ENCODE results near the gene LRRTM3.

The LRRTM3 gene

DNA sequence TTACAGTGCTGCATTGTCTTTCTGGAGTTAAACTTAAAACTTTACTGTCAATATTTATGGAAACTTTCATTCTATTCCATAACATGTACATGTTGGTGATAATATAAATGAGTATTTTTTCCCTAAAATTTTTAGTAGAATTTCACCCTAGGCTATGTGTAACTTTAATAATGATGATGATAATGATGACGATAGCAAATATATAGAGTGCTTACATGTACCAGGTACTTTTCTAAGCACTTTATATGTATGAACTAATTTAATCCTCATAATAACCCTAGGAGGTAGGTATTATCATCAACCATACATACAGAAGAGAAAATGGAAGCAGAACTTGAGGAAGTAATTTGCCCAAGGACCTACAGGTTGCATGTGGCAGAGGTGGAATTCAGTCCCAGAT, 85.6 kb downstream of the LRRTM3 start:
- H3K27ac ChIP-seq = no peak overlapping the region

DNA sequence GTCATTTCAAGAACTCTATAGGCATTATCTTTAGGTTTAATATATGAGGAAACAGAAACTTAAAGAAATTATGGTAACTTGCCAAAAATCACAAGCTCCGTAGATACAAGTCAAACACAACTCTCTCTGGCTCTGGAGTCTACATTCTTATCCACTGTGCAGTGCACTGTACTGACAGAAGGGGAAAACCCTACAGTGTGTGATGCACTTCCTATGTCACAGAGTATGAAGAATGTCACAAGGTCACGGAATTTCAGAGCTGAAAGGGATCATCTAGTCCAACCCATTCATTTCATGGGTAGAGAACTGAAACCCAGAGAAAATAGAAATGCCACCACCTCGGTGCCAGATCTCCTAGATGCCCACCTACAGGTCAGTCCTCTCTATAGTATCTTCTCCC, 86.1 kb downstream of the LRRTM3 start:
- Histone ChIP-seq H3K27ac (no peak overlapping the region), H3K4me3 (no peak overlapping the region)

More for the DNA sequence above, 85.6 kb downstream of the LRRTM3 start:
- H3K4me3 ChIP-seq = no peak overlapping the region

DNA sequence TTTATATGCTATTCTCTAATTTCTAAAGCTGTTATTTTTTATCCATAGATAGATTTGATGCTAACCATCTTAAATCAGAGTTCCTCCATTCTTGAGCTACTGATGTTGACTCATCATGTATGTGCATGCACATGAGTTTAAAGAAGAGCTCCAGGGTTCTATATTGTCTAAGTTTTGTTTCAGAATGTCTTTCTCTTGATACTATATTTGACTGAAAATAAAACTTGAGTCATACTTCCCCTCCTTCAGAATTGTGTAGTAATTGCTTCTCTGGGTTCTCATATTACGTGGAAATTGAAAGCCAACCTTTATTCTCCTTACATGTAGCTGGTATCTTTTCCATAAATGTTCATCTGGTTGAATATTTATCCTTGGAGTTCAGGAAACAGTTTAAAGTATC, 89.4 kb downstream of the LRRTM3 start:
- Histone ChIP-seq H3K4me3 (no peak overlapping the region), H3K27ac (no peak overlapping the region)

DNA sequence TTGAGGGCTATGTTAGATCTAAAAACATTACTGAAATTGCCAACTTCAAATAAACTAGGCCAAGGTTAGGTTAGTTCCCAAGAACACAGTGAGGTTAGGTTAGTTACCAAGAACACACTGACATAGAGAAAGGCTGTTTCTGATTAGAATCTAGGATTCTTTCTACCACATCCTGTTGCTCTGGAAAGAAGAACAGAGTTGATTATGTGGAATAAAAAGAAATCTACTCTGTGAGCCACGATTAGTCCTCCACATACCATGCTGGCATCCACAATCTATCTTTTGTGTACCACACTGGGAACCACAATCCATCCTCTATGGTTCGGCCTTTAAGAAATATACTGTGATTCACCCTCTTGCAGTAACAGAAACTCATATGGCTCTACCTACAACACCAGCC, 91.4 kb downstream of the LRRTM3 start:
- H3K27ac ChIP-seq = no peak overlapping the region
- H3K4me3 ChIP-seq = no peak overlapping the region

DNA sequence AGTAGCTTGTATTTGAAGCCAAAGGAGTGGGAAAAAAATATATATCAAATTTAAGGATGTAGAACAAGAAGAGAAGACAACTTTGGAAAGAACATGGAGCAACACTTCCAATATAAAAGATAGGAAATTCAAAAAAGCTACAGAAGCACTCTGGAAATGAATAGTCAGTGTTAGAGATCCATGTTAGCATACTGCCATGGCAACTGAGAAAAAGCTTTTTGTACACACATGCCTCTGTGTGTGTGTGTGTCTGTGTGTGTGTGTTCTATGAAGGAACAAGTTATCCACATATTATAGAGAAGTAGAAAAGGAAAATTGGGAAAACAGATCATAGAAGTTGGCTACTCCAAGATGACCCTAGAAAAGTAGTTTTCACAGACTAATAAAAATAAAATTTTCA, 96.3 kb downstream of the LRRTM3 start:
- Histone ChIP-seq H3K4me3 (no peak overlapping the region), H3K27ac (no peak overlapping the region)

DNA sequence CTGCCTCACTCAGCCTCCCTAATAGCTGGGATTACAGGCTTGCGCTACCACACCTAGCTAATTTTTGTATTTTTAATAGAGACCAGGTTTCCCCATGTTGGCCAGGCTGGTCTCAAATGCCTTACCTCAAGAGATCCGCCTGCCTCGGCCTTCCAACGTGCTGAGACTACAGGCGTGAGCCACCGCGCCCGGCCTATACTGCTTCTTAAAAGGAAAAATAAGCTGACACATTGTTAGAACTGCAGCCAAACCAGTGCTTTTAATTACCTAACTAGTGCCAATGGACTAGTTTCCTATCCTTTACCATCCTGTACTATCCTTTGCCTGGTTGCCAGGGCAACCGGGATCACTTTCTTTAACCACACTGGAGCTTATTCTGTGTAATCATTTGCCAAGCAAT, 108.0 kb downstream of the LRRTM3 start:
- no peak overlapping the region for H3K27ac ChIP-seq
- no peak overlapping the region for H3K4me3 ChIP-seq

DNA sequence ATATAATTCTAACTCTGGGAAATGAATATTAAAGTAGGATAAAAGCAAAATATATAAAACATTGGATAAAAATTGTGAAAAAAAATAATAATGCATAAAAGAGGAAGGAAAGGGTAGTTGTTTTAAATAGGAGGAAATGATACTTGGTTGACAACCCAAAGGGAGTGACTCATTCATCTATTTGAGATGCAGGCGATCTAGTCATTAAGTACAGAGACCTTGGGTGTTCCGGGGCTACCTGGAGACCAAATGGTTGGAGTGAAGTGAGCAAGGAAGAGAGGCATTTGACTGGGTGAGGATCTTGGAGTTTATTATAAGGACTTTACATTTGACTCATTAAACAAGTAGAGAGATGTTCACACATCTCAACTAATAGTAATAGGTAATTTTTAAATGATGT, 111.0 kb downstream of the LRRTM3 start:
- Histone ChIP-seq H3K4me3 (no peak overlapping the region), H3K27ac (no peak overlapping the region)

DNA sequence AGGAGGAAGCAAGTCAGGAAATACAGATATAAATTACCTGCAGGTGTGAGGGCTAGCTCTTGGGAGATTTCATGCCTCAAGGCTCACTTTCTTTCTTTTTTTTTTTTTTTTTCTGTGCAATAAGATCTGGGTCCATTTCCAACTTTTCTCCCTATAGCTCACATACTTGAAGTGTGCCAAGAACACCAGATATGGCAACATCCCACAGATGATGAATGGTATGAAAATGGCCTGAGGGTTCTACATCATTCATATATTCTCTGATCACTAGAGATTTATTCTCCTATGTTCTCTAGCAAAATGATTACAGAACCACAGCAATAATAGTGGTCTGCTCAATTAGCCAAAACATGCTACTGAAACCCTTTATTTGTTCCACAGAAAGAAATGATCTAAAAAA, 117.2 kb downstream of the LRRTM3 start:
- Histone ChIP-seq H3K27ac (no peak overlapping the region), H3K4me3 (no peak overlapping the region)

DNA sequence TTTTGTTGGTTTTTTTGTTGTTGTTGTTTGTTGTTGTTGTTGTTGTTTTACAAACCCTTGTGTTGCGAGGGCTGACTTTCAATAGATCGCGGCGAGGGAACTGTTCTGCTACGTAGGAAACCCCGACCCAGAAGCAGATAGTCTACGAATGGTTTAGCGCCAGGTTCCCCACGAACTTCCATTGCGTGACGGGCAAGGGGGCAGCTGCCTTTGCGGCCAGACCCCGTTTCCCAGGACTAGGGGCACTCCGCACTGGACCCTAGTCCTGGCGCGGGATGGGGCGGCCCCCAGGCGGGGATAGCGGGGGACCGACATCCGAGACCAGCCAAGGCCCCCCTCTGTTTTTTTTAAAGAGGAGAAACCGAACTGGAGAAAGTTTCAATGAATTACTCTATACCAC, 119.6 kb downstream of the LRRTM3 start:
- H3K27ac ChIP-seq = no peak overlapping the region
- no peak overlapping the region for H3K4me3 ChIP-seq

DNA sequence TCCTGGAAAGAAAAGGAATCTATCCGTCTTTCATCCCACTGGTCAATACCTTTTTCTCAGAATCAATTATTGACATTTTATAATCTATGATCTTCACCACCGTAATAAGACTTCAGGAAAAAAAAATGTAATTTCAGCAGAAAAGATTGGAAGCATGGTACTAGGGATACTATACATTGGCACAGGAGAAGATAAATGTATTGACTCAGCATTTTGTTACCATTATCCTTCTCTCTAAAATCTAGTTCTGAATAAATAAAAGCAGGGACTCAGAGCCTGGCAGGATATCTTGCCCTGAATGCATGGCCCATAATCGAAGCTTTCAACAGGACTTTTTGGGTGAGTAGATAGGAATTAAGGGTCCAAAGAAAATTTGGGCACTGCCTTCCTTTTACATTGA, 120.7 kb downstream of the LRRTM3 start:
- H3K4me3 ChIP-seq = no peak overlapping the region
- no peak overlapping the region for H3K27ac ChIP-seq

DNA sequence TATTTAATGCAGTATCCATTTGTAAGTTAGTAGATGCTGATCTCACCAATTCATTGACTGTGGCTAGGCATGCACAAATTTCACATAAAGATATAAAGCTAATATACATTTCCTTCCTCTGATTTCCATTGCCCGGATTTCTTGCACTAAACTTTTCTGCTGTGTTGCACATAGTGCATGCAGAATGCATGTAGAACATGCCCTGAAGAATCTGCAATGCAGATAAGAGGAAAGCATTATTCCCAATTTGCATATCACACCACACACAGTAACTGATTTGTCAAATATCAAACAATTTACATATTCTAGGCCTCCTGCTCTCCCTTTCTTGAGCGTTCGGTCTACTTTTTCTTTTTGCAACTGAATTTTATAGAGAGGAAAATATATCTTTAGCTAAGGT, 124.2 kb downstream of the LRRTM3 start:
- H3K4me3 ChIP-seq = no peak overlapping the region

DNA sequence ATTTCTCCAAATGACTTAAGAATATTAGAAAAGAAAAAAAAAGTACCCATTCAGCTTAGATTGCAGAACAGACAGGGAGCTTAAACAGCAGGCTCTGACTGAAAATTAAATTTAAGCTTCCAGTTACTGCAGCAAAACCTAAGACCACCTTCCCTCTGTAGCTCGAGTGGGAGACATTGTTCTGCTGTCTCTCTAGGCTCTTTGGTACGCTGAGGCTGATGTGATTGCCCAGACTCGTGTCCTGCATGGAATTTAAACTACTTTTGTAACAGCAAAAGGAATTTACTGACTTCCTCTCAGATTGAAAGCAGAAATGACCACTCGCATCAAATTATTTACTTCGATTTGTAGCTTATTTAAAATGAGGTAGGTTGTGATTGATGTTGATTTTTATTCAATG, 124.6 kb downstream of the LRRTM3 start:
- no peak overlapping the region for H3K27ac ChIP-seq
- H3K4me3 ChIP-seq = no peak overlapping the region

More for the DNA sequence above, 124.2 kb downstream of the LRRTM3 start:
- no peak overlapping the region for H3K27ac ChIP-seq

DNA sequence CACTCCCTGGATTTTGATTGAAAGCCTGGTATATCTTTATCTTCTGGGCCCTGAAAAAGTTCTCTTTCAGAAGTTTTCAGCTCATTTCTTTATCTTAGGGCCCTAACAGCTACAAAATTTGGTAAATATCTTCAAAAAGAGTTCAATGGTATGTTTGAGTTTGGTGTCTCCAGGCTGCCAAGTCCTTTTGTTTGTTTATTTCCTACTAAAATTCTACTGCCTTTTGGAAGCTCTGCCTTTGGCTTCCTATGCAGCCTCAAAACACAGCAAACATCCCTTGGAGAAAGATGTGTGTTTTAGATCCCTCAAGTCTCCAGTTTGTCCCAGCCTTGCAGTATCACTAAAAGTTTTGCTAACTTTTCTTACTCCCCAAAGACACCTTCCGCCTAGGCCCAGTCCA, 146.8 kb downstream of the LRRTM3 start:
- H3K27ac ChIP-seq = no peak overlapping the region

DNA sequence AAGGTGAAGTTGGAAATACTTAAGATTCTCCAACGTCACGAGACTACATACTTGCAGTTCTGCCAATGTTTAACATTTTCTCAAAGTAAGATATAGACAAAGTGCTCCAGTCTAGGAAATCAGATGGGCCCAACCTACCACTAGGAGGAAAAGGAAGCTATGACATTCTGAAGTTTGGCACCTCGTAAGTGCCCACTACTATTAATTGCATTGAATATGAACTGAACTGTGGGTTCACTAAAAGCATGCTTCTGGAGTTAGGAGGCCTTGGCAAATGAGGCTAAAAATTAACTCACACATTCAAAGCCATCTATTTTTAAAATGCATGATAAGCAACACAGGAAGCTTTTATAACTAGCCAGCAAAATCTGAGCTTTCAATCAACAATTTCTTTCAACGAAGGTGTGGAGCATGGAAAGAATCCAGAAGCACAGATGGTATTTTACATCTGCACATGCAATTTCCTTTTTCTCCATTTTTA, 149.7 kb downstream of the LRRTM3 start:
- Histone ChIP-seq H3K27ac (no peak overlapping the region), H3K4me3 (no peak overlapping the region)

More for the DNA sequence above, 146.8 kb downstream of the LRRTM3 start:
- H3K4me3 ChIP-seq = no peak overlapping the region

DNA sequence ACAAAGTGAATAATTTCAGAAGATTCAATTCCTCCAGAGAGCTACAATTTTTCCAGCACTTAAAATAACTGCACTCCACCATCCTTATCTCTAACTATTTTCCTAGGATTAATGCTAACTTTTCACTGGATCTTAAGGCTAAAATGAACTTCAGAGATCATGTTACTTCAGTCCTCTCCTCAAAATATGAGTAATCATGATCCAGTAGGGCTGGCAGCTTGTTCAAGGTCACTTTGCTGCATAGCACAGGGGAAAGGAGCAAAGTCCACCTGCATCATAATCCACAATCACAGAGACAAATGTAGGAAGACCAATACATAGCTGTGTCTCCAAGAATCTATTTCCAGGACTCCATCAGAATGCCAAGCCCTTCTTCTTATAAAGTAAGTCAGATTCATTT, 150.3 kb downstream of the LRRTM3 start:
- H3K27ac ChIP-seq = no peak overlapping the region

DNA sequence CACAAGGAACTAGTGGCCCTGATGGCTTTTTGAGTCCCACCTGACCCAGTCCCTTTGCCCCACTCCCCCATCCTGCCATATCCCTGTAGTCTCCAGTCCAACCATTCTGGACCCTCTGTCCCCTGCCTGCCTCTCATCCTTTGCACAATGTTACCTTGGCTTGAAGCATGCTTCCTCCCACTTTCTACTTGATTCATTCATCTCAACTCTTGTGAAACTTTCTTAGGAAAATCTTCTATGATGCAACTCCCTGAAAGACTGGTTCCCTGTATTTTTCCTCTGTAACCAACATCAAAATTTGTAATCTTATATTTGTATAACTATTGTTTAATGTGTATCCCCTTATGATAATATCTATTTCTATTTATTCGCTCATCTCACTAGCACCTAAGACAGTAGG, 151.5 kb downstream of the LRRTM3 start:
- H3K4me3 ChIP-seq = no peak overlapping the region

More for the DNA sequence above, 150.3 kb downstream of the LRRTM3 start:
- H3K4me3 ChIP-seq = no peak overlapping the region

DNA sequence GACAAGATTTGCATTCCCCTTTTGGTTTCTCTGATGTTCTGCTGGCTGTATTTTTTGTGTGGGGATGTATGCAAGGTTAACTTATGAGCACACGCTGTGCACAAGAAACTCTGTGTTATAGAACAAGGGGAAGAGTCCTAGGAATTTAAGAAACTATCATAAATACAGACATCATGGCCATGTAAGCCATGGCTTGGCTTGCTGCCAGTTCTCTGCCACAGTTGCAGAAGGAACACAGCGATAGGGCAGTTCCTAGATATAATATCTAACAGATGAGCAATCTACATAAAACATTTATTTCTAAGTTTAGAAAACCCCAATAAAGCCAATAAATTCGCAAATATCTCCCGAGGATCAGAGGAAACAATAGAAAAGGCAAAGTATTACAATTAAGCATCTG, 153.3 kb downstream of the LRRTM3 start:
- H3K27ac ChIP-seq = no peak overlapping the region

More for the DNA sequence above, 151.5 kb downstream of the LRRTM3 start:
- H3K27ac ChIP-seq = no peak overlapping the region

DNA sequence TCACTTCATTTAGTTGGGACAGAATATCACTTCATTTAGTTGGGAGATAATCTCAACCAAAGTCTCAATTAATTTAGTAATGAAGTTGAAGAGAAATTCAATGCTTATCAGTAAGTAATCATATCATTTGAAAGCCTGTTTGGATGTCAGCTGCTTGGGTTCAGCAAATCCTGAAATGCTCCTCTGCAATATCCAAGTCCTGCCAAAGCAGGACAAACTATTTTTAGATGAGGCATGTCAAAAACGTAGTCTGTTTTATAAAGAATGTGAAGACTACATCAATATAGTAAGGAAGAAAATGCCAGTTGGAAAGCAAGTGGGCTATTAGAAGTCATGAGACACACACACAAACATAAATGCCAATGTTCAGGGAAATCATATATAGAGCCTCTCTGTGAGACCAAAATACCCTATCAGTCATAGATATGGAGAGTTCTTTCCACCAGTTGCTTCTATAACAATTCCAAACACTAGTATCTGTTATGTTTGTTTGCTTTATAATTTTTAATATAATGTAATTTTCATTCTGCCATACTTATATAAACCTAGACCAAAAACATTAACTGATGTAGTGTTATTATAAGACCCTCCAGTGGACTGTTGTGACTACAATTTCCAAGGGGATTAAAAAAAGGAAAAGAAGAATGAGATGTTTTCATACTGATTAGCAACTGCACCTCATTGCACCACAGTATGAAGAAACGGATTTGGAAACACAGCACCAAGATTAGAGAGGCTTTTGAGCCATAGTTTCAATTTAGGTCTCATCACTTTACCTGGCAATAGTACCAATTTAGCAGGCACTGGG, 160.7 kb downstream of the LRRTM3 start:
- H3K27ac ChIP-seq = no peak overlapping the region
- H3K4me3 ChIP-seq = no peak overlapping the region

More for the DNA sequence above, 153.3 kb downstream of the LRRTM3 start:
- H3K4me3 ChIP-seq = no peak overlapping the region

DNA sequence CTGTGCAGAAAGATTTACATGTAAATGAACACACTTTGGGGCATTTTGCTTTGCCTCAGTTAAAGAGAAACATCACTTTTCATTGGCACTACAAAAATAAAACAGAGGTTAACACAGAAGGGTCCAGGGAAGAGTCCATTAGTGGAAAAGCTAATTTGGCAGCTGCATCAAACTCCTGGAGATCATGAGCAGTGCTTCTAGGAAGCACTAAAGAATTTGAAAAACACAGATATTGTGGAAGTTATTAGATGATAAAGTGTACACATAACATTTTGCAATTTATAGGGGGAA, 161.2 kb downstream of the LRRTM3 start:
- Histone ChIP-seq H3K27ac (no peak overlapping the region), H3K4me3 (no peak overlapping the region)

DNA sequence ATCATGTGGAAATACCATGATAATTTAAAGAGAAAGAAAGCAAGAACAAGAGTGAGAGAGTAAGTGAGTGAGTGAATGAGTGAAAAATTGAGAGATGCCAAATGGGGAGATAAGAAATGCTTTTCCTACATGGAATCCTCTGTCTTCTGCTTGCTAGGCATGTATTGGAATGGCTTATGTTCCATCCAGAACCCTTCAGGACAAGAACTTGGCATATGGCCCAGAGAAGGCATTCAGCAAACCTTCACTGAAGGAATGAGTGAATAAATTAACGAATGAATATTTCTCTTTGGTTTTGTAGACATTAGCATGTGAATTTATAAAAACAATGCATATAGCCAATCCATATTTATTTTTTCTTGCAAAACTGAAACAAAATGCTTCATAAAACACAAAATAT, 162.2 kb downstream of the LRRTM3 start:
- H3K27ac ChIP-seq = no peak overlapping the region
- no peak overlapping the region for H3K4me3 ChIP-seq

DNA sequence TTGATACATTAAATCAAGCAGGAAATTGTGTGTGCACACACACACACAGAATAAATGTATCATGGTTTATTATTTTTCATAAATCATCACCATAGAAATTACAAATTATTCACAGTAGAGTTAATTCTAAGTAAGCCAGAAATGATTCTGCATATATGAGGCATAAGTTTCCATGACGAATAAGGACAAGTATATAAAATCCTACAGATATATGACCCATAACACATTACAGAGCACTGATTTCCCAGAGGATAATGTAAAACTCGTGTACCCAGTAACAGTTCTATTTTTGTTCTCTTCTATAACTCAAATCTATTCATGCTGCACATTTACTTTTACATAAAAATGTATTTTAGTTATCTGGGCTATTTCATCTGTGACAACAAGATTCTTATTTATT, 169.7 kb downstream of the LRRTM3 start:
- H3K4me3 ChIP-seq = no peak overlapping the region

DNA sequence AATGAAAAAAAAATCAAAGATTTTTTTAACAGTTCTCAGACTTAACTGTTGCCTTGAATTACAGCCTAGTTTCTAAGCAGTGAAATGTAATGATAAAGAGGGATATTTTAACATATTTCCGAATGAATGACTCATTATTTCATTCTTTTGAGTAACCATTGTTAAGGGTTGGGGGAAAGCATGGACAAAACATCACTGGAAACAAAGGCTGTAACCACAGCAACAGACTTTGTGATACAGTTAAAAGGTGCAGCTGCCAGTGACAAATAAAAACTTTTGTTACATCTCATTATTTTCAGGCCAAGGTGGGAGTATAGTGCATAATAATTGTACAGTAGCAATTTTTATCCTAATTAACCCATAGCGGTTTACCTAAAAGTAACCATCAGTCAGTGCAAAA, 172.6 kb downstream of the LRRTM3 start:
- H3K27ac ChIP-seq = no peak overlapping the region
- H3K4me3 ChIP-seq = no peak overlapping the region

More for the DNA sequence above, 169.7 kb downstream of the LRRTM3 start:
- H3K27ac ChIP-seq = no peak overlapping the region

Data from skin epidermis (tissue), 12 donors.